Measurements from ENCODE around the gene IGBP1.
"Not testable (repeated sequence)": the region's sequence is repeated elsewhere in the genome, so short reads cannot be mapped to it uniquely, and the experiment has no call there.

The IGBP1 gene

GRCh38 chrX:70133303-70134115 is at the start of gene IGBP1:
TSS of gene IGBP1 (plus strand) at chrX:70133447. CDS start at chrX:70133948, 501 bp downstream.
- DNase-seq, result peak; percentile 45 to 80

- no peak for DNase-seq
Observed at GRCh38 chrX:70084592-70085240, 48.5 kb upstream of the IGBP1 start.

- DNase-seq, result no peak
Observed at GRCh38 chrX:70087857-70088630, 45.2 kb upstream of the IGBP1 start.

DNA sequence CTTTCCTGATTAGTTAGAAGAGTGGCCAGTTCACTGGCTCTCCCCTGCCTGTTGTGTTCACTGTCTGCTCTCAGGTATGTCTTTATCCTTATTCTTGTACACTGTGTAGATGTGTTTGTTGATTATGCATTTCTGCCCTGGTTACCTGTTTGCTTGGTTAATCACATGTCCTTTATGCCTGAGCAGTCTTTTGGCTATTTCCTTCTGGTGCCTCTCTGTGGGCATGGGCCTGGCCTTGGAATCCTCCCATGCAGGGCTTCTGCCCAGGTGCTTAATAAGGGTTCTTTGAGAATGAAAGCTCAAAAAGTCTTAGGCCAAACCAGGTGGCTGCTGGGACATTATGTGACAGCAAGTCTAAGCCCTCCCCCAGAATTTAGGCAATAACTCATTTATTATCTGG is 44.5 kb upstream of the IGBP1 start:
- no peak for DNase-seq

DNA sequence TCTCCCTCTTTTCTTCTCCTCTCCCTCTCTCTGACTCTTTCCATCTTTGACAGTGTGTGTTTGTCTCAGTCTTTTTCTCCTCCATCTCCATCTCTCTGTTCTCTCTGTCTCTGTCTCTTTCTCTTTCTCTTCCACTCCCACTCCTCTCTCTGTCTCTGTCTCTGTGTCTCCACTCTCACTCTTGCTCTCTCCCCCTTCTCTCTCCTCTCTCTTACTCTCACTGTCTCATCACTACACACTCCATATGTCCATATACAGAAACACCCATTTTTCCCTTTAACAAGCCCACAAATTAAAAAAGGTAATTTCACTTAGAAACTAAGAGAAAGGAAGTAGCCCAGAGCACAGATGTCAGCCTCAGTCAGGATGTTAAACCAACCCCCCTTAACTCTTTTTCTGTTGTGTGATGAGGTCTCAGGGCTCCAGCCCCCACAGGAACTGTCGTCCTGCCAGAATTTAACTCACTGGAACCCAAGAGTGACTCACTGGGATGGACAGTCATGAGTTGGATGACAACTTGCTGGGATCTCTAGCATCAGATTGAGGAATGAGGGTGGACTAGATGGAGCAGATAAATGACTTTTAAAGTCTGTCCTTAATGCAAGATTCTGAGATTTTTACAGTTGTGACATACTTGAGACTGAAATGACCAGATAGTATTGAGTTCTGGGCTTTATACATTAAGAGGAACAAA is 43.5 kb upstream of the IGBP1 start:
- no peak for DNase-seq

GRCh38 chrX:70092247-70092646 is 41.0 kb upstream of the IGBP1 start:
- no peak for DNase-seq

DNA sequence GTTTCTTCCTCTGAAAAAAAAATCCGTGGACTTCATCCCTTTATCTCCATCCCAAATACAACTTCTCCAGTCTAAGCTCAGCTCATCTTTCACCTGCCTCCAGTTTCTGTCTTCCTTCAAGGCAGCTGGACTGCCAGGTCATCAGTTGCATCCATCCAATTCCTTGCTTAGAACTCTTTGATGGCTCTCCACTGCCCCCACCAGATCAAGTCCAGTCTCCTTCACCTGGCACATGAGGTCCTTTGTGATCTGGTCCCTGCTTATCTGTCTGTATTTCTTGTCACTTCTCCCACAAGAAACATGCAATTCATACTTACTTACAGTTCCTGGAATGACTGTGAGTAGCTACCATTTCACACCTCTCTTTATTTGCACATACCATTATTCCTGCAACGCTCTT is 37.2 kb upstream of the IGBP1 start:
- DNase-seq, result no peak

DNA sequence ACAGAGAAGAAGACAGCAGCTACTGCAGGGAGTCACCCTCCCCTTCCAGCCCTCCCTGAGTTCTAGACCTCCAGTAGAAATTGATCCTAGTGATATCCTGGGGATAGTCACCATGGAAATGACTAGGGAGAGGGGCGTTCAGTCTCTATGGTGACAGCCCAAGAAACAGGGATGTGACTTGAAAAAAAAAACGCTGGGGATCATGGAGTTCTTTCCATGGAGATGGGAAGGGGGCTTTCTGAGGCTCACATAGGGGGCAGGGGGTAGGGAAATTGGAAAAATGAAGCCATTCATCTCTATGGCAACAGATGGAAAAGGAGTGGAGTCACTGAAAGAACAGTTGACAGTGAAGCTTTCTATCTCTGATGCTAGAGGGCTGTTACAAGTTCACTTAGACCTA is 28.0 kb upstream of the IGBP1 start:
- DNase-seq, result no peak

- not testable (repeated sequence) for DNase-seq
Observed at GRCh38 chrX:70111436-70112026, 21.7 kb upstream of the IGBP1 start.

GRCh38 chrX:70117738-70118137 is 15.5 kb upstream of the IGBP1 start:
- DNase-seq, result no peak

GRCh38 chrX:70123014-70123413 is 10.2 kb upstream of the IGBP1 start:
- DNase-seq, result not testable (repeated sequence)

DNA sequence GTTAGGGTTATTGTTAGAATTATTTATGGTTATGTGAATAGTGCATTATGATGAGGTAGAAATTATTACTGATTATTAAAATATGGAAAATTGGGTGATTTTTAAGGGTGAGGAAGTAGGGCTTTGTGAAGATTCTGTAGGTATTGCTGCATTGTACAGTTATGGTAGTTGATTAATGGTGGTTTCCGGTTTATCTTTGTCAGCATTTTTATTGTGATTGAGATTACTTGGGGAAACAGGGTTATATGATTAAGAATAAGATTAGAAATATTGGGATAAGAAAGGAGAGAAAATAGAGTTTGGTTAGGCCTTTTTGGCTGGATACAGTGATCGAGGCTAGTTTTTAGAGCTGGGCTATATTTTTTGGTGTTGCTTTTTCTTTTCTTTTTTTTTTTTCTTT is 8.6 kb upstream of the IGBP1 start:
- DNase-seq, result no peak

- DNase-seq, result no peak
Observed at GRCh38 chrX:70128071-70128470, 5.2 kb upstream of the IGBP1 start.

GRCh38 chrX:70129816-70130215 is 3.4 kb upstream of the IGBP1 start:
- DNase-seq, result no peak

DNA sequence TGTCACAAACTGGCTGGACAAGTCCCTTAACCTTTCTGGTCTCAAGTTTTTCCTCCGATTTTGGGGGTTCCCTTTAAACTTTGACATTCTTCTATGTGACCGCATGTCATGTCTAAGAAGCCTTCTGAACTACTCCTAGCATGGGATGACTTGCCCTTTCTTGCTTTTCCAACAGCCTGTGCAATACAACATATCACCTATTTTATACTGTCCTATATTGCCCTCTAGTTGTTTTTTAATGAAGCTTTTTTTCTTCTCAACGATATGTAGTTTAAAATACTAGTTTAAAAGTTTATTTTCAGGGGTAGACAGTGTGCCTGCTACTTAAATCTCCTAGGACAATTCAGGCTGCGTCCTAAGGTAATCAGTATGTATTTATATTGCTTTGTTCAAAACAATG is 1.0 kb upstream of the IGBP1 start:
- DNase-seq, result no peak

DNA sequence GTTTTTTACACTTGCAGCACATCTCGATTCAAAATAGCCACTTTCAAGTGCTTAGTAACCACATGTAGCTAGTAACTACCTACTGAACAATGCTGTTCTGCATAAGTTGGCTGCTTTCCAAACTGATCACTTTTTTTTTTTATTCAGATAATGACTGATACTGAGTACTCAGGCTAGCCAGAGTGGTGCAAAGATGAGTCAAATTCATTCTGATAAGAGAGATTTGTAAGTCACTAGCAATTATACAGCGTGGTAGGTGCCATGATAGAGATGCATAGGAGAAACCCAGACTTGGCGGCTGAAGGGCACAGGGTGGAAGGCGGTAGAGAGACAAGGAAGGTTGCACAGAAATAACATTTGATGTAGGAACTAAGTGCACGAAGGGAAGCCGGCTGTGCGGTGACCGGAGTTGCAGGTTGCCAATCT is 357 bp upstream of the IGBP1 start:
- DNase-seq, result no peak

DNA sequence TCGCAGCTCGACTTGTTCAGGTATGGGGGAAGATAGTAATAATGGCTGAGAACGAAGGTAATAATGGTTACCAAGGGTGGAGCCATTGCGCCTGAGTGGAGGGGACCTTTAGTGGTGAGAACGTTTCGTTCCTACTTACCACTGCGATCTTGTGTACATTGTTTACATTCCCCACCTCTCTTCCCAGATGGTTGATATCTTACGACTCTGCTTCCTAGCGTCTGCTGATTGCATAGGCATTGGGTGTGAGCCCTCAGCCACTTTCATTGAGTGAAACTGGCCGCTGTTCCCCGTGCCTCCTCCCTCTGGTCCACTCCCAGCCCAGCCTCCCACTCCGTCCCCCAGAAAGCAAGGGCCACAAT is 850 bp downstream of the IGBP1 start:
- no peak for DNase-seq

DNA sequence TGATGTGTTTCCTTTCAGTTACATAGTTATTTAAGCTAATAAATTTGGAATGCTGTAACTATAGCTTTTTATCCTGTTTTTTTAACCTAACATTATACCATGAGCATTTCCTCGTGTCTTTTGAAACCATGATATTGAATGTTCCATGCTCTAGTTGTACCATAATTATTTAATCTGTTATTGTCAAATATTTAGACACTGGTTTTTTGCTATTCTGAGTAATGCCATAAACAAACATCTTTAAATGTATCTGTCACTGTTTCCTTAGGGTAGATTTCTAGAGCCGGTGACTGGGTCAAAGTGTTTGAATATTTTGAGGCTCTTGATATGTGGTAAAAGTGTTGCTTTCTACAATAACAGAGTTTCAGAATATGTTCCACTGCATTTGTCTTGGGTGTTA is 5.4 kb downstream of the IGBP1 start:
- no peak for DNase-seq

DNA sequence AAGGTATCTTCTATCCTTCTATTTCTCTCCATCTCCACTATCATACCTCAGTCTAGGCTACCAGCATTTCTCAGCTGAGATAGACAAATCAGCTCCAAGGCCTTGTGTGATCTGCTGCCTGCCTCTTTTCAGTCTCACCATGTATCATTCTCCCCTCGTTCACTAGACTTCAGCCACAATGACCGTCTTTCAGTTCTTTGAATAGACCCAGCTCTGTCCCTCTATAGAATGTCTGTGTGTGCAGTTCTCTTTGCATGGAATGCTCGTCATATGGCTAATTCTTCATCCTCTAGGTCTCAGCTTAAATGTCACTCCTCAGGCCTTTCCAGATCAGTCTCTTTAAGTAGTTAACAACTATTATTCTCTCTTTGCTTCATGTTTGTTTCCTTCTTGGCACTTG is 6.5 kb downstream of the IGBP1 start:
- DNase-seq, result no peak

DNA sequence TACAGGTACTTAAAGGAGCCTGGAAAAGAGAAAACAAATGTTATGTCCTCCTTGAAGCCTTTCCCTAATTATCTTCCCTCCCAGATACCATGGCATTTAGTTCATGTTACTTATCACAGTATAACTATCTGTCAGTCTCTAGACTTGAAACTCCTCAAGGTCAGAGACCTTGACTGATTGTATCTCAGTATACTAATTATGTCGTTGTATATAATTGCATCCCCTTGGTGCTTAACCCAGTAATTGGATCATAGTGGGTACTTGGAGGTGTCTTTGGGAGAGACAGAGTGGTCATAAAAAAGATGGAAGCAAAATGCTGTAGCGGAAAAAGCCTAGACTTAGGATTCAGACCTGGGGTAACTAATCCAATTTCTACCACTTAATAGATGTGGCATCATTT is 8.1 kb downstream of the IGBP1 start:
- DNase-seq, result no peak

DNA sequence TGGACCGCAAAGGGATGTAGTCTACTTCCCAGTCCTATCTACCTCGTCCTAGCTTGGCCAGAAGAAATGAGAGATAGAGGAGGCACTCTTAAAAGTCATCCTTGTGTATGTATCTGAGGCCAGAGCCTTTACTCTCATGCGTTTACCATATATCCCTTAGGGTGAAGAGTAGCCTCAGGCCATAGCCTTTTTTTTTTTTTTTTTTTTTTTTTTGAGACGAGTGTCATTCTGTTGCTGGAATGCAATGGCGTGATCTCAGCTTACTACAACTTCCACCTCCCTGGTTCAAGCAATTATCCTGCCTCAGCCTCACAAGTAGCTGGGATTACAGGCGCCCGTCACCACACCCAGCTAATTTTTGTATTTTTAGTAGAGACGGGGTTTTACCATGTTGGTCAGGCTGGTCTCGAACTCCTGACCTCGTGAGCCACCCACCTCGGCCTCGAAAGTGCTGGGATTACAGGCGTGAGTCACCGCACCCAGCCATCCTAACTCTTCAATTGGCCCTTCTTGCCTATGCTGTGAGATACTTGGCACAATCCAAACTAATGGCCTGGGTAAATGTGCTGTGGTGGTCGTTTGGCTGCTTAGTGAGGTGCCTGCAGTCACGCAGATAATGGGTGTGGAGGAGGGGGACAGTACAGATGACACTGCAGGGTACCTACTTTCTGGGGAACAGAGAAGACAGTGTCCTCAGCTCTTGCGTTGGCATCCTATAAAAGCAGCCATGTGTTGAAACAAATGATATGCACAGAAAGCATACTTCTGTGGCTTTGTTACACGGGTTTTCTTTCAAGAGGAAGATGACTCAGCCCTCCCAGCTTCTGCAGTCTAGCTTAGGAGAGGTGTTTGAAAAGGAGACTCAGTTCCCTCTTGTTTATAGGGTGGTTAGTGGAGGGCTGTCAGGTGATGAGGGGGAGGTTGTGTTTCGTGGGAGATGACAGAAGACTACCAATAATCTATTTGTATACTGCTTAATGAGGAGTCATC is 33.6 kb downstream of the IGBP1 start:
- peak in 1 of 2 donors; percentile 14 for DNase-seq

Measured in bone marrow (tissue), 2 donors.